Spleen (tissue), 7 donors: Measurements from ENCODE around the gene MYO3B.

Experiments
- CTCF ChIP-seq, 11 experiments: fragments of 200-600 bp in 7 of 11; fragments of 450-650 bp in 4 of 11; sonication (generic) in 4 of 11; IDR thresholded peaks in 8 of 11; conservative IDR thresholded peaks in 3 of 11; 1 replicate in 7 of 11; 2 replicates in 4 of 11; pipeline versions ENCODE4 v1.4.0 to v1.8.0; 2016 to 2021; ENCODE audit warnings: antibody characterized with exemption in 11 of 11, inconsistent platforms in 4 of 11, mild to moderate bottlenecking in 1 of 11
- POLR2A ChIP-seq, 3 donors: fragments of 450-650 bp; IDR thresholded peaks; one replicate each; pipeline ENCODE4 v1.5.1; 2017; ENCODE audit warnings: antibody characterized with exemption in 3 of 3, mild to moderate bottlenecking in 1 of 3
- donor health status: DM: no; HTN: no; CAD: no; lungs with moderate emphysema.
- donor health status: DM: no; HTN: no; CAD: no.
- donor health status: DM: no; HTN: no; CAD: no.

DNA sequence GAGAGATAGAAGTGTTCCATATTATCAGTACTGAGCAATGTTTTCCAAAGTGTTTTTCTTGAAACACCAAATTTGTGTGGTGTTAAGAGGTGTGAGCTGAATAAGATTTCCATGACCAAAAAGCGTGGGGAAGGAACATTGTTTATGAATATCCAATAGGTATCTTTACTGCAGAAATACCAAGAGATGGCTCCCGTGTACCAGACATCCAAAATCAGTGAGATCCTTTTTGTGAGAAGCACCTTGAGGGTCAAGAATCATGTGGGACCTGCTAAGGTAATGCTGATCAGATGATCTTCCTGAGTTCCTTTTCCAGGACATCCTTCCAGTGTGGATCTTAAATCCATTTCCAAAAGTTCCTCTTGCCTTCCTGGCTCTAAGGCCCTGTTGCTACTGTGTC lies 246.0 kb downstream of the MYO3B start:
- TF ChIP-seq CTCF (IDR thresholded peaks at IDR 0.05 in 8 of 11, conservative IDR thresholded peaks at IDR 0.05 in 3 of 11) (no peak), POLR2A (IDR thresholded peaks at IDR 0.05) (no peak)
